SHP77 treated with DMSO at 0.1 percent for 48 hours (cell line): ENCODE results near the gene CCDC136.

Source experiments
- DNase-seq: peaks from one replicate; lab custom pipeline; 2025; lab: John Stamatoyannopoulos, UW

The CCDC136 gene

GRCh38 chr7:128863433-128863989 is 71.7 kb downstream of the CCDC136 start:
- DNase-seq: no peak

- no peak for DNase-seq
These were observed 73.5 kb downstream of the CCDC136 start for GRCh38 chr7:128865303-128865702.

GRCh38 chr7:128865996-128866877 is 74.5 kb downstream of the CCDC136 start:
- DNase-seq: no peak

- DNase-seq: no peak
These were observed 75.5 kb downstream of the CCDC136 start for GRCh38 chr7:128867241-128867640.

GRCh38 chr7:128867842-128868623 is 76.3 kb downstream of the CCDC136 start:
- DNase-seq: peak; percentile 60

- DNase-seq: no peak
These were observed 76.9 kb downstream of the CCDC136 start for GRCh38 chr7:128868624-128869137.

GRCh38 chr7:128869138-128869943 is 77.6 kb downstream of the CCDC136 start:
- no peak for DNase-seq

GRCh38 chr7:128869944-128870285 is 78.1 kb downstream of the CCDC136 start:
- no peak for DNase-seq

GRCh38 chr7:128871050-128871449 is 79.3 kb downstream of the CCDC136 start:
- DNase-seq: no peak
